GM23248 (cell line): ENCODE results near the gene ADSS2.

ENCODE experiments used
- EZH2 ChIP-seq: fragments of 200-600 bp; sonication (generic); IDR thresholded peaks from 2 replicates; pipeline ENCODE4 v1.6.1; 2018; ENCODE audit warnings: antibody characterized with exemption, mild to moderate bottlenecking; ENCODE audit not compliant: insufficient read depth, poor library complexity, severe bottlenecking
- EZH2phosphoT487 ChIP-seq: fragments of 200-600 bp; sonication (generic); IDR thresholded peaks from 2 replicates; pipeline ENCODE4 v1.6.1; 2018; ENCODE audit warnings: antibody characterized with exemption, moderate library complexity, mild to moderate bottlenecking, low read depth; ENCODE audit not compliant: insufficient read depth

DNA sequence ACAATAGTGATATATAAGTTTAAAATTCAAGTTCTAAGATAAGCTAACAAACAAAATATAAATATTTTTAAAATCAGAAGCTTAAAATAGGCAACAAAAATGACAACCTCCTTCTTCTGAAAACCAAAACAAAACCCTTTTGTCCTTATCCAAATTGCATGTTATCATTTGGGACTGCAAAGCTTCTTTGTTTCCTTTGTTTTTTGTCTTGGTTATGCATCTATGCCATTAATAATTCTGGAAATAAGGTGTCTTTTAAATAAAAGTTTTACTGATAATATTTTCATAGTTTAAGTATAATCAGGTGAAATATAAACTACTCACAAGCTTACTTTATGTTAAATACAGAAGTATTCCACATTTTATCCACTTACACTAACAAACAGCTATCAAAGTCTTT lies 20.5 kb downstream of the ADSS2 start:
- no peak for TF ChIP-seq EZH2
- TF ChIP-seq EZH2phosphoT487, result no peak
